PC-3 (cell line): ENCODE results near the gene MORN3. TPM values are rescaled to one million over a fixed set of nuclear protein-coding genes. Genes with fewer than 3 reads are reported as not detected.

Source experiments
- ATAC-seq: fragments of 200-7000 bp; cut with Tn5 transposase; 2 replicates; pipeline ENCODE4 v1.9.1; 2020; ENCODE audit warnings: mild to moderate bottlenecking, moderate library complexity
- BruUV-seq: library from RNA; stranded (reverse); fragments of 400-500 nt; replicated peaks from 2 replicates; lab custom pipeline; 2021; lab: Mats Ljungman, UMichigan
- CTCF ChIA-PET: fragments of 300-600 bp; sonication (Branson Sonifier 250); formaldehyde crosslinking; loops from one replicate; lab custom pipeline; 2022; ENCODE audit warnings: antibody characterized with exemption; lab: Charles Lee
- POLR2A ChIA-PET: fragments of 300-600 bp; sonication (Branson Sonifier 250); formaldehyde crosslinking; loops from one replicate; lab custom pipeline; 2022; ENCODE audit warnings: antibody characterized with exemption; ENCODE audit not compliant: unreplicated experiment; lab: Charles Lee
- DNase-seq: peaks from one replicate; pipeline ENCODE4 v3.0.0-alpha.2; 2015
- H2AFZ ChIP-seq: fragments of 300-600 bp; sonication (generic); 2 replicates; pipeline ENCODE4 v1.6.0; 2016; ENCODE audit warnings: antibody characterized with exemption, low read length
- H3F3A ChIP-seq: fragments of 300-600 bp; sonication (generic); one replicate; pipeline ENCODE4 v1.6.0; 2017; ENCODE audit warnings: antibody characterized with exemption, low read length, control low read depth, mild to moderate bottlenecking; ENCODE audit not compliant: unreplicated experiment
- H3K27ac ChIP-seq: fragments of 300-600 bp; sonication (generic); 2 replicates; pipeline ENCODE4 v1.5.1; 2016; ENCODE audit warnings: mild to moderate bottlenecking, low read length
- H3K27me3 ChIP-seq: fragments of 300-600 bp; sonication (generic); 2 replicates; pipeline ENCODE4 v1.6.1; 2016; ENCODE audit warnings: low read length, mixed read lengths
- H3K36me3 ChIP-seq: fragments of 300-600 bp; sonication (generic); 2 replicates; pipeline ENCODE4 v1.6.1; 2016; ENCODE audit warnings: low read depth, mixed run types, low read length, mixed read lengths
- H3K4me1 ChIP-seq: fragments of 300-600 bp; sonication (generic); 2 replicates; pipeline ENCODE4 v1.5.1; 2016; ENCODE audit warnings: low read length; ENCODE audit not compliant: insufficient read depth
- H3K4me2 ChIP-seq: fragments of 300-600 bp; sonication (generic); 2 replicates; pipeline ENCODE4 v1.6.0; 2016; ENCODE audit warnings: low read length
- H3K4me3 ChIP-seq: fragments of 300-600 bp; sonication (generic); 2 replicates; pipeline ENCODE4 v1.5.1; 2016; ENCODE audit warnings: mild to moderate bottlenecking, low read length, mixed read lengths
- H3K79me2 ChIP-seq: fragments of 300-600 bp; sonication (generic); 2 replicates; pipeline ENCODE4 v1.6.1; 2017; ENCODE audit warnings: low read length, mixed read lengths
- H3K9ac ChIP-seq: fragments of 300-600 bp; sonication (generic); 2 replicates; pipeline ENCODE4 v1.6.0; 2016; ENCODE audit warnings: mild to moderate bottlenecking, low read length
- H3K9me2 ChIP-seq: fragments of 300-600 bp; sonication (generic); replicated peaks from 2 replicates; pipeline ENCODE4 v1.6.1; 2016; ENCODE audit warnings: mixed run types, low read length, mixed read lengths
- H3K9me3 ChIP-seq: fragments of 300-600 bp; sonication (generic); 2 replicates; pipeline ENCODE4 v1.6.1; 2016; ENCODE audit warnings: low read length, mixed read lengths
- H4K20me1 ChIP-seq: fragments of 300-600 bp; sonication (generic); 2 replicates; pipeline ENCODE4 v1.6.1; 2016; ENCODE audit warnings: low read length, mixed read lengths
- EZH2 ChIP-seq: fragments of 300-600 bp; sonication (generic); IDR thresholded peaks from one replicate; pipeline ENCODE4 v1.6.1; 2017; ENCODE audit warnings: antibody characterized with exemption, mild to moderate bottlenecking, low read length; ENCODE audit not compliant: unreplicated experiment
- EZH2phosphoT487 ChIP-seq: fragments of 300-600 bp; sonication (generic); IDR thresholded peaks from 2 replicates; pipeline ENCODE4 v1.6.1; 2018; ENCODE audit warnings: mild to moderate bottlenecking, antibody characterized with exemption, low read length, borderline replicate concordance
- intact Hi-C: fragments of 100-400 bp; cut with micrococcal nuclease; formaldehyde crosslinking; loops from 2 replicates; pipeline ENCODE4 v1.9.0; 2023
- total RNA-seq: library from RNA; depleted of rRNA; stranded (reverse); fragments of >200 nt; gene quantifications from 2 replicates; pipeline ENCODE4 v1.2.3, GENCODE V29; 2014
- TF ChIP-seq, protein P1 (sequence below): fragments of 300-600 bp; sonication (generic); conservative IDR thresholded peaks from 2 replicates; pipeline ENCODE4 v1.5.1; 2017; ENCODE audit warnings: antibody characterized with exemption, low read depth, mild to moderate bottlenecking, low read length

The MORN3 gene
- total RNA-seq, 1 experiment from 2014 or later = 1.7 TPM

DNA sequence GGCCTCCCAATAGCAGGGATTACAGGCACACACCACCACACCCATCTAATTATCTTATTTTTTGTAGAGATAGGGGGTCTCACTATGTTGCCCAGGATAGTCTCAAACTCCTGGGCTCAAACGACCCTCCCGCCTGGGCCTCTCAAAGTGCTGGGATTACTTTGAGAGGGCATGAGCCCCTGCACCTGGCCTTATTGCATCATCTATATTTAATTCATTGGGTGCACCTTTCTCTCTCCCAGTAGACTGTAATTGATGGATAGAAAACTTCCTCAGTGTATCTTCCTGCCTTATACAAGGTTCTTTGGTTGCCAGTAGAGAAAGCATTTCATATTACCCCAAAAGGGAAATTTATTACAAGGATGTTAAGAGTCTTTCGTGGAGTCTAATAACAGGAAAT is 8.9 kb upstream of the MORN3 start:
- no peaks in the 10 kb centered on the region for H3K4me1 ChIP-seq
- no peak for ATAC-seq
- H3K9me3 ChIP-seq = no peaks in the 10 kb centered on the region
- no peak overlapping the region for H3K27ac ChIP-seq
- intact Hi-C loops = no loop called here
- H3K79me2 ChIP-seq = no peaks in the 10 kb centered on the region
- no peak for TF ChIP-seq EZH2phosphoT487
- TF ChIP-seq, protein P1, sequence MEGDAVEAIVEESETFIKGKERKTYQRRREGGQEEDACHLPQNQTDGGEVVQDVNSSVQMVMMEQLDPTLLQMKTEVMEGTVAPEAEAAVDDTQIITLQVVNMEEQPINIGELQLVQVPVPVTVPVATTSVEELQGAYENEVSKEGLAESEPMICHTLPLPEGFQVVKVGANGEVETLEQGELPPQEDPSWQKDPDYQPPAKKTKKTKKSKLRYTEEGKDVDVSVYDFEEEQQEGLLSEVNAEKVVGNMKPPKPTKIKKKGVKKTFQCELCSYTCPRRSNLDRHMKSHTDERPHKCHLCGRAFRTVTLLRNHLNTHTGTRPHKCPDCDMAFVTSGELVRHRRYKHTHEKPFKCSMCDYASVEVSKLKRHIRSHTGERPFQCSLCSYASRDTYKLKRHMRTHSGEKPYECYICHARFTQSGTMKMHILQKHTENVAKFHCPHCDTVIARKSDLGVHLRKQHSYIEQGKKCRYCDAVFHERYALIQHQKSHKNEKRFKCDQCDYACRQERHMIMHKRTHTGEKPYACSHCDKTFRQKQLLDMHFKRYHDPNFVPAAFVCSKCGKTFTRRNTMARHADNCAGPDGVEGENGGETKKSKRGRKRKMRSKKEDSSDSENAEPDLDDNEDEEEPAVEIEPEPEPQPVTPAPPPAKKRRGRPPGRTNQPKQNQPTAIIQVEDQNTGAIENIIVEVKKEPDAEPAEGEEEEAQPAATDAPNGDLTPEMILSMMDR = no peak
- TF ChIP-seq EZH2 = no peak
- ChIA-PET POLR2A (interaction anchor here (0.5 kb wide), 1 partner anchor 52 kb away, joined by 3 read pairs; the partner anchor contains the start of gene ORAI1), CTCF (no interaction called here)
- H2AFZ ChIP-seq = no peak overlapping the region
- H3K4me3 ChIP-seq = no peak overlapping the region
- H3K9me2 ChIP-seq = no peaks in the 10 kb centered on the region
- H3F3A ChIP-seq = no peaks in the 10 kb centered on the region
- DNase-seq = no peak
- H3K36me3 ChIP-seq = no peaks in the 10 kb centered on the region
- H3K9ac ChIP-seq = no peak overlapping the region
- BruUV-seq = no TSS peak
- no peaks in the 10 kb centered on the region for H3K27me3 ChIP-seq
- no peak overlapping the region for H3K4me2 ChIP-seq
- H4K20me1 ChIP-seq = no peaks in the 10 kb centered on the region

DNA sequence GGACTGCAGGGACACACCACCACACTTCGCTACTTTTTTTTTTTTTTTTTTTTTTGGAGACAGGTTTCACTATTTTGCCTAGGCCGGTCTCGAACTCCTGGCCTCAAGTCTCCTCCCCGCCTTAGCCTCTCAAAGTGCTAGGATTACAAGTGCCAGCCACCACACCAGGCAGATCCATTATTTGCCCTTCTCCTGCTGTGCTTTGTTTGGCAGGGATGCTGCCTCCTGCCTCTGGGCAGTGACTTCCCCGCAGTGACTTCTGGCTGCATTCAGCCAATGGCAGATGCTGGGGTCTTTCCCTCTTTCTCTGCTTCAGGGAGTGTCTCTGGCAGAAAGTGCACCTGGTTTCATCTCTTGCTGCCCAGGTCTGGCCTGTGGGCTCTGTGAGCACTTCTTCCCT is 6.7 kb upstream of the MORN3 start:
- no TSS peak for BruUV-seq
- H3F3A ChIP-seq = no peaks in the 10 kb centered on the region
- peaks cover 10% of the 10 kb centered on the region for H3K4me1 ChIP-seq
- no peak overlapping the region for H2AFZ ChIP-seq
- H4K20me1 ChIP-seq = no peaks in the 10 kb centered on the region
- no peak overlapping the region for H3K4me2 ChIP-seq
- no peak overlapping the region for H3K9ac ChIP-seq
- intact Hi-C loops = no loop called here
- H3K27ac ChIP-seq = no peak overlapping the region
- DNase-seq (no peak), ATAC-seq (no peak)
- ChIA-PET CTCF (no interaction called here), POLR2A (no interaction called here)
- no peak overlapping the region for H3K4me3 ChIP-seq
- H3K9me2 ChIP-seq = no peaks in the 10 kb centered on the region
- H3K9me3 ChIP-seq = no peaks in the 10 kb centered on the region
- H3K27me3 ChIP-seq = no peaks in the 10 kb centered on the region
- H3K36me3 ChIP-seq = no peaks in the 10 kb centered on the region
- no peaks in the 10 kb centered on the region for H3K79me2 ChIP-seq
- TF ChIP-seq, protein P1 = no peak
- TF ChIP-seq EZH2phosphoT487 = no peak
- no peak for TF ChIP-seq EZH2

DNA sequence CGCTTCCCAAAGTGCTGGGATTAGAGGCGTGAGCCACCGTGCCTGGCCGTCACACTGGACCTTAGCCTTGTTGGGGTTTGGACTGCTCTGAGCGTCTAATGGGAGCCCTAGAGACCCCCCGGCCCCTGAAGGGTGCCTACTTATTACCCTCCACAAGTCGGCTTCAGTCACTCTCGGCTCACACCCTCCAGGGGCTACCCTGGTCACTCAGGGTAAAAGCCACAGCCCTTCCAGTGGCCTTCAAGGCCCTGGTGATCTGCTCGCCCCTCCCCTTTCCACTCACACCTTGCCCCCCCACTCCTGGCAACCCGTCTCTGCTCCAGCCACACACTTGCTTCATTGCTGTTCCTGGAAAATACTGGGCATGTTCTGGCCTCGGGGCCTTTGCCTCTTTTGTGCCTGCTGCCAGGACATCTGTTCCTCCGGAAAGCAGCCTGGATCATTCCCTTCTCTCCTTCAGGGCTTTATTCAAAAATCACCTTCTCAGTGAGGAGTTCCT is 3.6 kb upstream of the MORN3 start:
- H3K9me2 ChIP-seq = no peaks in the 10 kb centered on the region
- TSS peak; percentile 63 for BruUV-seq
- no peaks in the 10 kb centered on the region for H3F3A ChIP-seq
- no peaks in the 10 kb centered on the region for H4K20me1 ChIP-seq
- H2AFZ ChIP-seq = peak overlapping the region; percentile 92
- H3K27me3 ChIP-seq = no peaks in the 10 kb centered on the region
- no peaks in the 10 kb centered on the region for H3K79me2 ChIP-seq
- CTCF ChIA-PET = no interaction called here
- H3K4me2 ChIP-seq = peak overlapping the region; percentile 81
- peaks cover 10% of the 10 kb centered on the region for H3K4me1 ChIP-seq
- POLR2A ChIA-PET = interaction anchor here (1.2 kb wide), 1 partner anchor 14 kb away, joined by 5 read pairs; no protein-coding TSS in a partner anchor
- DNase-seq (no peak), ATAC-seq (peak; percentile 21)
- peak overlapping the region; percentile 11; the same call in 1 of the 2 replicates for H3K9ac ChIP-seq
- no peaks in the 10 kb centered on the region for H3K36me3 ChIP-seq
- no peak overlapping the region for H3K27ac ChIP-seq
- H3K9me3 ChIP-seq = no peaks in the 10 kb centered on the region
- intact Hi-C loops = loop anchor here (2.0 kb wide), 1 partner anchor 46 kb away; the partner anchor contains the start of gene ORAI1
- no peak for TF ChIP-seq EZH2
- no peak for TF ChIP-seq EZH2phosphoT487
- TF ChIP-seq, protein P1 = no peak
- peak overlapping the region; percentile 68 for H3K4me3 ChIP-seq
